ENCODE measurements around the gene VGLL4.

DNA sequence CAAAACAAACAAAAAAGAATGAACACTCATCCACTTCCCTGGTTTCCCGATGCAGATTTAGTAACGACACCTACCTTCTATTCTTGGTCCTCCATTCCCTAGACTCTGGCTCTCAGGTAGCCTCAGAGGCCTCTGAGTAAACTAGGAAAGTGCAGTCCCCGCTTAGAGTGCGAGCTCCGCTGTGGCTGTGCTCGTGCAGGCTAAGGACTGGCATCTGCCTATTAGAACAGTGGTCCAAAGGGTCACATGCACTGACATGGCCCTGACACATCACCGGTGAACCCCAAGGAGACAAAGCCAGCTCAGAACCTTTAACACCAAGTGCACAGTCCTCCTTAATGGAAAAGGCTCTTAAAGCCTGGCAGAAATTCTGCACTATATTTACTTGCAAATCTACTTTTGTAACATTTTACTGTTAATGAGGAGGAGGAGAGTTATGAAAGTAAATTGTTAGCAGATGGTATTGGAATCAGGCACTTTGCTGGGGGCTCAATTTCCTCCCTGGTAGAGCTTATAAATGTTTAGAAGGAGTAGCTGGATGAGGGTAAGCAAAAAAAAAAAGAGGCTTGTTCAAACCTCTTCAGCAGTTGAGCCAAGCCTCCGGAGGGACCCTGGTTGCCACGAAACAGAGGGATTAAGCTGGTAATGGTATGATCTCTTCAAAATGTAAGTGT, 31.1 kb downstream of the VGLL4 start:
- TF ChIP-seq, protein P1, sequence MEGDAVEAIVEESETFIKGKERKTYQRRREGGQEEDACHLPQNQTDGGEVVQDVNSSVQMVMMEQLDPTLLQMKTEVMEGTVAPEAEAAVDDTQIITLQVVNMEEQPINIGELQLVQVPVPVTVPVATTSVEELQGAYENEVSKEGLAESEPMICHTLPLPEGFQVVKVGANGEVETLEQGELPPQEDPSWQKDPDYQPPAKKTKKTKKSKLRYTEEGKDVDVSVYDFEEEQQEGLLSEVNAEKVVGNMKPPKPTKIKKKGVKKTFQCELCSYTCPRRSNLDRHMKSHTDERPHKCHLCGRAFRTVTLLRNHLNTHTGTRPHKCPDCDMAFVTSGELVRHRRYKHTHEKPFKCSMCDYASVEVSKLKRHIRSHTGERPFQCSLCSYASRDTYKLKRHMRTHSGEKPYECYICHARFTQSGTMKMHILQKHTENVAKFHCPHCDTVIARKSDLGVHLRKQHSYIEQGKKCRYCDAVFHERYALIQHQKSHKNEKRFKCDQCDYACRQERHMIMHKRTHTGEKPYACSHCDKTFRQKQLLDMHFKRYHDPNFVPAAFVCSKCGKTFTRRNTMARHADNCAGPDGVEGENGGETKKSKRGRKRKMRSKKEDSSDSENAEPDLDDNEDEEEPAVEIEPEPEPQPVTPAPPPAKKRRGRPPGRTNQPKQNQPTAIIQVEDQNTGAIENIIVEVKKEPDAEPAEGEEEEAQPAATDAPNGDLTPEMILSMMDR (conservative IDR thresholded peaks at IDR 0.05; ENCODE audit: low read depth, low read length): no peak
- TF ChIP-seq RFX5 (IDR thresholded peaks at IDR 0.05; ENCODE audit: low read depth, low read length) (no peak), POLR2A (IDR thresholded peaks at IDR 0.05; ENCODE audit: low read depth, low read length) (no peak), MAFK (IDR thresholded peaks at IDR 0.05; ENCODE audit: low read depth, low read length) (no peak), FOS (IDR thresholded peaks at IDR 0.05; ENCODE audit: low read depth, low read length) (no peak), CHD1 (IDR thresholded peaks at IDR 0.05; ENCODE audit: low read depth, low read length) (no peak), RAD21 (IDR thresholded peaks at IDR 0.05; ENCODE audit: low read length) (no peak), RCOR1 (IDR thresholded peaks at IDR 0.05; ENCODE audit: insufficient replicate concordance, low read length) (no peak), SMC3 (IDR thresholded peaks at IDR 0.05; ENCODE audit: low read depth, low read length) (no peak), CEBPB (IDR thresholded peaks at IDR 0.05; ENCODE audit: low read depth, low read length) (no peak), MXI1 (IDR thresholded peaks at IDR 0.05; ENCODE audit: borderline replicate concordance, low read depth, low read length) (no peak), BHLHE40 (IDR thresholded peaks at IDR 0.05; ENCODE audit: low read depth, low read length) (no peak)

Data from IMR-90 (cell line).